Fibroblast of the aortic adventitia (primary cell): ENCODE measurements around the gene C10orf90. TPM values are rescaled to one million over a fixed set of nuclear protein-coding genes. Genes with fewer than 3 reads are reported as not detected.

Source experiments
- DNase-seq: peaks from one replicate; pipeline ENCODE4 v3.0.0-alpha.2; 2010; ENCODE audit warnings: low read depth
- H3K4me3 ChIP-seq: 2 replicates; pipeline ENCODE4 v1.5.1; 2011; ENCODE audit warnings: low read depth, mild to moderate bottlenecking, control low read depth, low read length, moderate library complexity
- CTCF ChIP-seq: IDR thresholded peaks from 2 replicates; pipeline ENCODE4 v1.5.1; 2011; ENCODE audit warnings: mild to moderate bottlenecking, low read length, control low read depth, inconsistent platforms; ENCODE audit not compliant: insufficient read depth
- total RNA-seq: library from RNA; depleted of rRNA; stranded (reverse); fragments of >200 nt; gene quantifications from 2 replicates; pipeline ENCODE4 v1.2.3, GENCODE V29; 2012; ENCODE audit warnings: low replicate concordance

The C10orf90 gene
- total RNA-seq, 1 donor: 1.1 TPM

- H3K4me3 ChIP-seq: no peak overlapping the region
- no peak for DNase-seq
- no peak for TF ChIP-seq CTCF
Measured at GRCh38 chr10:126675656-126676438, 5.4 kb upstream of the C10orf90 start.

- no peak overlapping the region for H3K4me3 ChIP-seq
- no peak for DNase-seq
Measured at GRCh38 chr10:126674741-126675515, 4.4 kb upstream of the C10orf90 start.

GRCh38 chr10:126673565-126673964 lies 3.1 kb upstream of the C10orf90 start:
- no peak for DNase-seq
- TF ChIP-seq CTCF: no peak
- H3K4me3 ChIP-seq: no peak overlapping the region

More at GRCh38 chr10:126674741-126675515, 4.4 kb upstream of the C10orf90 start:
- TF ChIP-seq CTCF: no peak

DNA sequence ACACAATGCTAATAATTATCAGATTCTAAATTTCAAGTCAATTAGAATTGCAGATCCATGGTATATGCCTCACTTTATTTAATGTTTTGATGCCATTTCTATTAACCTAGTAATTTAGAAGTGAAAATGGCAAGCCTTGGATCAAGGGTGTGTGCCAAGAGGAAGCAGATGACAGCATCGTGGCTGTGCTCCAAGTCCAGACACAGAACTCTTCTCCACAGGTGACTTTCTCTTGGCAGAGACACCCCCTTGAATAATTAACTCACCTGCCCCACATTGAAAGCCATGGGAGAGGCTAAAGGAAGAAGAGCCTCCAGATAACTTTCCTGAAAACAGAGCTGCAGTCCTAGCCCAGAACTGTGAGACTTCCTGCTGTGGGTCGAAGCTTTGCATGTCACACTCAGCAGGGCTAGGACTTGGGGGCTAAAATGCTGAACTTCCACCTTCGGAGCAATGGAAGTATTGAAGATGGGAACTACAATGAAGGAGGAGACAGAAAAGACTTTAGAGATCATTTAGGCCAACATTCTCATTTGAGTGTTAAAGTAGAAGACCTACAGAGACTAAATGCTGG lies 996 bp upstream of the C10orf90 start:
- no peak for TF ChIP-seq CTCF
- DNase-seq: no peak
- H3K4me3 ChIP-seq: no peak overlapping the region

DNA sequence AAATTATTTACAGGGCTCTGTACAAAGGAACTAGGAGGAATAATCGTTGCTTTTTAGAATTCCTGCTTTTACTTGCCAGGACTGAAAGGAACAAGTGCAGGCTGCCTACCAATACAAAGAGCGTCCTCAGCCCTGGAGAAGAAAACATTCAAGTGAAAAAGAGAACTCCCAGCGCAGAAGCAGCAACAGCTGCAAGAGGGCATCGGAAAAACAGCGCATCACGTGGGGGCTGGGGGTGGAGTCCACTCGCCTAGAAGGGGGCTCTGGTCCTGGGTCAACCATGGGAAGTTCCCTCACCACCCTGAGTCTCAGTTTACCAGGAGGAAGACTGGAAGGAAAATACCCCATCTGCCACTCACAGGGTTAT lies 385 bp upstream of the C10orf90 start:
- TF ChIP-seq CTCF: no peak
- no peak overlapping the region for H3K4me3 ChIP-seq
- no peak for DNase-seq

- TF ChIP-seq CTCF: no peak
- DNase-seq: no peak
Measured at GRCh38 chr10:126669168-126669567, 1.3 kb downstream of the C10orf90 start.

More at GRCh38 chr10:126669168-126669567, 1.3 kb downstream of the C10orf90 start:
- H3K4me3 ChIP-seq: no peak overlapping the region
